DND-41 (cell line): ENCODE results near the gene KDM1A.
"Not testable (repeated sequence)": the region's sequence is repeated elsewhere in the genome, so short reads cannot be mapped to it uniquely, and the experiment has no call there.

ENCODE experiments used
- ATAC-seq: fragments of 200-7000 bp; cut with Tn5 transposase; 3 replicates; pipeline ENCODE4 v1.9.1; 2021; ENCODE audit warnings: low read depth; ENCODE audit not compliant: insufficient read depth
- DNase-seq: peaks from one replicate; pipeline ENCODE4 v3.0.0-alpha.2; 2020
- H2AFZ ChIP-seq: 2 replicates; pipeline ENCODE4 v1.6.0; 2012; ENCODE audit warnings: low read depth, low read length
- H3K27ac ChIP-seq: 2 replicates; pipeline ENCODE4 v1.5.1; 2012; ENCODE audit warnings: low read length, inconsistent platforms
- H3K27me3 ChIP-seq: fragments of 200-600 bp; sonication (generic); 2 replicates; pipeline ENCODE4 v1.6.0; 2012; ENCODE audit warnings: low read length, mild to moderate bottlenecking, inconsistent platforms; ENCODE audit not compliant: insufficient read depth, poor library complexity
- H3K36me3 ChIP-seq: 2 replicates; pipeline ENCODE4 v1.5.1; 2012; ENCODE audit warnings: low read length, inconsistent platforms; ENCODE audit not compliant: insufficient read depth
- H3K4me1 ChIP-seq: 2 replicates; pipeline ENCODE4 v1.5.1; 2012; ENCODE audit warnings: mild to moderate bottlenecking, low read length; ENCODE audit not compliant: insufficient read depth
- H3K4me2 ChIP-seq: 2 replicates; pipeline ENCODE4 v1.6.0; 2012; ENCODE audit warnings: mild to moderate bottlenecking, moderate library complexity, low read length, inconsistent platforms; ENCODE audit not compliant: insufficient read depth
- H3K4me3 ChIP-seq, 2 experiments: fragments of 200-600 bp in 1 of 2; shearing (Covaris generic) in 1 of 2; 2 replicates each; pipeline ENCODE4 v1.5.1; 2012 to 2016; ENCODE audit warnings: inconsistent platforms in 2 of 2, low read length in 2 of 2, mild to moderate bottlenecking in 2 of 2, low read depth in 1 of 2, moderate library complexity in 1 of 2
- H3K79me2 ChIP-seq: 2 replicates; pipeline ENCODE4 v1.6.0; 2012; ENCODE audit warnings: low read length, inconsistent platforms; ENCODE audit not compliant: insufficient read depth
- H3K9ac ChIP-seq: 2 replicates; pipeline ENCODE4 v1.6.0; 2012; ENCODE audit warnings: low read depth, mild to moderate bottlenecking, inconsistent platforms, low read length, moderate library complexity
- H3K9me3 ChIP-seq: 2 replicates; pipeline ENCODE4 v1.5.1; 2012; ENCODE audit warnings: low read length, moderate library complexity, mild to moderate bottlenecking, inconsistent platforms; ENCODE audit not compliant: insufficient read depth, severe bottlenecking
- H4K20me1 ChIP-seq: 2 replicates; pipeline ENCODE4 v1.6.0; 2012; ENCODE audit warnings: low read length; ENCODE audit not compliant: insufficient read depth
- CTCF ChIP-seq: IDR thresholded peaks from 2 replicates; pipeline ENCODE4 v1.5.1; 2012; ENCODE audit warnings: borderline replicate concordance, low read length, moderate library complexity, mild to moderate bottlenecking; ENCODE audit not compliant: poor library complexity, severe bottlenecking; ENCODE audit errors: extremely low read depth
- EZH2 ChIP-seq: IDR thresholded peaks from 3 replicates; pipeline ENCODE4 v1.6.1; 2012; ENCODE audit warnings: borderline replicate concordance, low read depth, mild to moderate bottlenecking, moderate library complexity, low read length, inconsistent platforms; ENCODE audit not compliant: severe bottlenecking

The KDM1A gene

GRCh38 chr1:22983944-22984343, 35.3 kb upstream of the KDM1A start:
- Histone ChIP-seq H3K4me2 (no peak overlapping the region), H3K79me2 (no peaks in the 10 kb centered on the region), H4K20me1 (no peaks in the 10 kb centered on the region), H3K27me3 (peaks cover 6% of the 10 kb centered on the region), H3K9ac (no peak overlapping the region), H2AFZ (no peak overlapping the region), H3K9me3 (no peaks in the 10 kb centered on the region), H3K4me1 (no peaks in the 10 kb centered on the region), H3K27ac (no peak overlapping the region), H3K4me3 (no peak overlapping the region), H3K36me3 (no peaks in the 10 kb centered on the region)
- ATAC-seq (no peak), DNase-seq (no peak)
- TF ChIP-seq EZH2 (no peak), CTCF (no peak)

DNA sequence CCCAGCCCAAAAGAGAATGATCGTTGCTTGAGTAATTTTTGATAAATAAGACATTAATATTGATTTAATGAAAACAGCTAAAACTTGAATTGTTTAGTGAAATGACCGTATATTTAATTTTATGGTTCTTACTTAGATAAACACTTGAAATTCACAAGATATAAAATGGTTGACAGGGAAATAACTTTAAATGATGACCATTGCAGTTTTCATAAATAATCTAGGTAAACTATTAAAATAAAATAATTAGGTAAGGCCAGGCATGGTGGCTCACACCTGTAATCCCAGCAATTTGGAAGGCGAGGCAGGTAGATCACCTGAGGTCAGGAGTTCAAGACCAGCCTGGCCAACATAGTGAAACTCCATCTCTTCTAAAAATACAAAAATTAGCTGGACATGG, 26.9 kb upstream of the KDM1A start:
- ATAC-seq, H3K4me1 ChIP-seq, H3K27me3 ChIP-seq, H3K27ac ChIP-seq, H3K9ac ChIP-seq, H4K20me1 ChIP-seq, DNase-seq, H3K4me2 ChIP-seq, H2AFZ ChIP-seq, H3K79me2 ChIP-seq, H3K36me3 ChIP-seq, H3K4me3 ChIP-seq: not testable (repeated sequence)
- H3K9me3 ChIP-seq: peaks cover 28% of the 10 kb centered on the region

- H4K20me1 ChIP-seq, H3K27me3 ChIP-seq, H3K4me2 ChIP-seq, H3K4me1 ChIP-seq, DNase-seq, H3K27ac ChIP-seq, ATAC-seq, H3K9ac ChIP-seq, H3K79me2 ChIP-seq, H2AFZ ChIP-seq, H3K36me3 ChIP-seq, H3K4me3 ChIP-seq: not testable (repeated sequence)
- H3K9me3 ChIP-seq: peaks cover 28% of the 10 kb centered on the region
These were observed 26.0 kb upstream of the KDM1A start for GRCh38 chr1:22993220-22993795.

GRCh38 chr1:22995774-22996173, 23.5 kb upstream of the KDM1A start:
- no peak for DNase-seq
- H3K27me3 ChIP-seq: no peaks in the 10 kb centered on the region
- no peaks in the 10 kb centered on the region for H3K79me2 ChIP-seq
- H3K36me3 ChIP-seq: no peaks in the 10 kb centered on the region
- peaks cover 30% of the 10 kb centered on the region for H3K9me3 ChIP-seq
- H2AFZ ChIP-seq: no peak overlapping the region
- no peak overlapping the region for H3K27ac ChIP-seq
- no peaks in the 10 kb centered on the region for H4K20me1 ChIP-seq
- H3K9ac ChIP-seq: no peak overlapping the region
- H3K4me2 ChIP-seq: no peak overlapping the region
- H3K4me1 ChIP-seq: no peaks in the 10 kb centered on the region
- no peak overlapping the region for H3K4me3 ChIP-seq
- ATAC-seq: no peak
- TF ChIP-seq EZH2 (no peak), CTCF (no peak)

- ATAC-seq, H3K79me2 ChIP-seq: not testable (repeated sequence)
These were observed 21.7 kb upstream of the KDM1A start for GRCh38 chr1:22997528-22997927.

DNA sequence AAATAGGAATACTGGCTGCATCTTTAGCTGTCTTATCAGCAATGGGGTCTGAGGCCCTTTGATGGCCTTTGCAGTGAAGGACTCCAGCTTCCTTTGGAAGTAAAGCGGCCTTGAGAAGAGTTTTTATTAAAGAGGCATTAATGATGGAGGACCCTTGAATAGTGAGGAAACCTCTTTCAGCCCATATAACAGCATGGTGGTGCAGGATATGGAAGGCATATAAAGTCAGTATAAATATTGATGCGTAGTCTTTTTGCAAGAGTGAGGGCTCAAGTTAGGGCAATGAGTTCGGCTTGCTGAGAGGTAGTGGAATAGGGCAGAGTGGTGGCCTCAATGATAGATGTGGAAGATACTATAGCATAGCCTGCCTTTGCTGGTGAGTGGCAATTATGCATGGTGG, 19.1 kb upstream of the KDM1A start:
- H3K9ac ChIP-seq, ATAC-seq, H3K4me1 ChIP-seq, H3K27ac ChIP-seq, DNase-seq, H3K27me3 ChIP-seq, H3K36me3 ChIP-seq, H3K4me2 ChIP-seq, H3K4me3 ChIP-seq, H2AFZ ChIP-seq, H3K79me2 ChIP-seq, H4K20me1 ChIP-seq: not testable (repeated sequence)
- H3K9me3 ChIP-seq: peaks cover 12% of the 10 kb centered on the region

More at GRCh38 chr1:22997528-22997927, 21.7 kb upstream of the KDM1A start:
- H3K27me3 ChIP-seq, H2AFZ ChIP-seq, H3K4me2 ChIP-seq, H3K9ac ChIP-seq, H3K4me3 ChIP-seq, H3K4me1 ChIP-seq, H3K36me3 ChIP-seq, DNase-seq, H4K20me1 ChIP-seq, H3K27ac ChIP-seq: not testable (repeated sequence)
- peaks cover 27% of the 10 kb centered on the region for H3K9me3 ChIP-seq

- not testable (repeated sequence) for H3K4me2 ChIP-seq, ATAC-seq, H2AFZ ChIP-seq, H3K27me3 ChIP-seq, H3K4me1 ChIP-seq, H3K9me3 ChIP-seq, H3K9ac ChIP-seq, H4K20me1 ChIP-seq, DNase-seq, H3K4me3 ChIP-seq, H3K79me2 ChIP-seq, H3K27ac ChIP-seq, H3K36me3 ChIP-seq
These were observed 17.1 kb upstream of the KDM1A start for GRCh38 chr1:23002218-23002617.
